Measurements from ENCODE around the gene RYR1. TPM values are rescaled to one million over a fixed set of nuclear protein-coding genes. Genes with fewer than 3 reads are reported as not detected.
A peak's percentile ranks its signal among the peaks of the same experiment; 100 is the strongest.

RYR1 gene
- total and polyA plus RNA-seq, 2 donors (not counting 1 experiment from before 2014, with no cell fraction given): 0.43 to 3.8 TPM

DNA sequence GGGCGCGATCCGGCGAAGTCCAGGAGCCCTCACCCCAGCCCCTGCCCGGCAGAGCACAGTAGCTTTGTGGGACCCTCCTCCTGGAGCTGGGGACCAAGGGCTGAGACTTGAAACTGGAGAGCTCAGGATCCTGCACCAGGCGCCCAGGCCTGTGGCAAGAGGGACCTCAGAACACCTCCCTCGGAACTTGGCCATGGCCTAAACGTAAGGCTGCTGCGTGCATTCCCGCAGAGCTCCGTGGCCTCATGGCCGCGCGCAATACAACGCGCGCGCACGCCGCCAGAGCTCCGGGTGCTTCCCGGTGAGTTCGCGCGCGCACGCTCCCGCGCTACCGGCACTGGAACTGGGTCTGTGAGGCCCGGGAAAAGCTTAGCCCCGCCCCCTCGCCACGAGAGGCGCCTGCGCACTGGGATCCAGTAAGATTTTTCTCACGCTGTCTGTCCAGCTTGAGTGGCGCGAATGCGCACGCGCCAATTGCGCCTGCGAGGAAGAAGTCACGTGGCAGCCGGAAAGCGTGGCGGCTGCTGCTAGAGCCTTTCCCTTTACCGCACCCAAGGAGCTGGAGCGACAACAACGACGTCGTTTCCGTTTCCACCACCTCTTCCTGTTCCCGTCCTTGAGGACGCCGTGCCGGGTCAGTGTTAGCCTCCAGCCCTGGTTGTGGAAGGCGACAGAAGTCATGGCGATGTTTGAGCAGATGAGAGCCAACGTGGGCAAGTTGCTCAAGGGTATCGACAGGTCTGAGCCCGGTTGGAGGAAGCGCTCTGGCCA lies 185.3 kb downstream of the RYR1 start, which contains the start of gene EIF3K:
TSS of gene EIF3K (plus strand) at position 599 of the 771 bp plus-strand sequence. CDS start at position 680, 81 bp downstream.
- Histone ChIP-seq H4K20me1 (ENCODE audit: control insufficient read depth, insufficient read depth, low read length, poor library complexity, severe bottlenecking) (peaks cover 35% of the 10 kb centered on the region), H3K36me3 (replicated peaks in 1 of 2; ENCODE audit: control extremely low read depth in 1 of 2, control insufficient read depth in 1 of 2, extremely low read depth in 1 of 2, insufficient read depth in 2 of 2, low read length in 1 of 2) (peaks cover 2 to 42% of the 10 kb centered on the region in 2 experiments), H3K9ac (ENCODE audit: low read length) (peak within 1 kb of the TSS; percentile 98), H3K4me2 (replicated peaks; ENCODE audit: low read depth, low read length, poor library complexity, severe bottlenecking) (peak within 1 kb of the TSS; percentile 93), H3K9me3 (ENCODE audit: control extremely low read depth in 1 of 3, control insufficient read depth in 2 of 3, insufficient read depth in 1 of 3, low read length in 2 of 3) (no peaks in the 10 kb centered on the region), H3K79me2 (ENCODE audit: control insufficient read depth, insufficient read depth, low read length) (peaks cover 73% of the 10 kb centered on the region), H3K27me3 (replicated peaks in 1 of 4; ENCODE audit: control extremely low read depth in 1 of 4, control insufficient read depth in 3 of 4, insufficient read depth in 4 of 4, low read length in 3 of 4) (no peaks in the 10 kb centered on the region), H3K4me1 (ENCODE audit: control insufficient read depth in 2 of 2, insufficient read depth in 2 of 2, low read length in 2 of 2) (peaks cover 33 to 50% of the 10 kb centered on the region in 2 donors), H3K4me3 (ENCODE audit: control extremely low read depth in 1 of 5, extremely low read depth in 1 of 5, insufficient read depth in 1 of 5, low read depth in 2 of 5, low read length in 4 of 5) (peak within 1 kb of the TSS; percentile 54 to 95 (median 79)), H2AFZ (ENCODE audit: insufficient read depth, low read depth, low read length, poor library complexity, severe bottlenecking) (peak within 1 kb of the TSS; percentile 86), H3K27ac (ENCODE audit: low read length in 2 of 2) (peak within 1 kb of the TSS; percentile 88 to 93)
- H3K27ac Mint-ChIP-seq: peak within 1 kb of the TSS; percentile 98
- DNase-seq: peak; percentile 99
- H3K4me1 Mint-ChIP-seq: peaks cover 47% of the 10 kb centered on the region
- H3K4me3 Mint-ChIP-seq: peak within 1 kb of the TSS; percentile 100
- no peaks in the 10 kb centered on the region for H3K27me3 Mint-ChIP-seq
- under 1% methylated on average over 63 of the region's 64 CpGs for WGBS (ENCODE audit: insufficient coverage)
- no peaks in the 10 kb centered on the region for H3K9me3 Mint-ChIP-seq (ENCODE audit: insufficient read depth)
- intact Hi-C loops (cut with micrococcal nuclease): loop anchor here (1.0 to 10.0 kb wide), 15 partner anchors 18 to 840 kb away; partner anchors contain the start of genes ACTN4, CATSPERG, ECH1 and FAM98C
- ChIA-PET POLR2A (interaction anchor here (0.5 to 2.4 kb wide), 15 partner anchors 16 to 785 kb away, joined by 3 to 14 read pairs (median 5); partner anchors contain the start of genes ACTN4, FAM98C, MRPS12 and NFKBIB), CTCF (interaction anchor here (0.8 to 5.6 kb wide), 14 partner anchors 10 to 313 kb away, joined by 3 to 65 read pairs (median 5); partner anchors contain the start of genes ACTN4, CATSPERG, FAM98C and MRPS12)
- ATAC-seq (ENCODE audit: low read depth): peak; percentile 40
- TF ChIP-seq, protein P1, sequence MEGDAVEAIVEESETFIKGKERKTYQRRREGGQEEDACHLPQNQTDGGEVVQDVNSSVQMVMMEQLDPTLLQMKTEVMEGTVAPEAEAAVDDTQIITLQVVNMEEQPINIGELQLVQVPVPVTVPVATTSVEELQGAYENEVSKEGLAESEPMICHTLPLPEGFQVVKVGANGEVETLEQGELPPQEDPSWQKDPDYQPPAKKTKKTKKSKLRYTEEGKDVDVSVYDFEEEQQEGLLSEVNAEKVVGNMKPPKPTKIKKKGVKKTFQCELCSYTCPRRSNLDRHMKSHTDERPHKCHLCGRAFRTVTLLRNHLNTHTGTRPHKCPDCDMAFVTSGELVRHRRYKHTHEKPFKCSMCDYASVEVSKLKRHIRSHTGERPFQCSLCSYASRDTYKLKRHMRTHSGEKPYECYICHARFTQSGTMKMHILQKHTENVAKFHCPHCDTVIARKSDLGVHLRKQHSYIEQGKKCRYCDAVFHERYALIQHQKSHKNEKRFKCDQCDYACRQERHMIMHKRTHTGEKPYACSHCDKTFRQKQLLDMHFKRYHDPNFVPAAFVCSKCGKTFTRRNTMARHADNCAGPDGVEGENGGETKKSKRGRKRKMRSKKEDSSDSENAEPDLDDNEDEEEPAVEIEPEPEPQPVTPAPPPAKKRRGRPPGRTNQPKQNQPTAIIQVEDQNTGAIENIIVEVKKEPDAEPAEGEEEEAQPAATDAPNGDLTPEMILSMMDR (IDR thresholded peaks at IDR 0.05): no peak
- TF ChIP-seq EZH2 (IDR thresholded peaks at IDR 0.05; ENCODE audit: borderline replicate concordance, insufficient read depth, low read depth, low read length, poor library complexity, severe bottlenecking): no peak

Measured in B cell (primary cell).